Stimulated activated CD4-positive, alpha-beta T cell treated with anti-CD3 and anti-CD28 coated beads, TNF-alpha, amount 100 ng/mL, for 24 hours (primary cell): ENCODE measurements around the gene ZNG1A.
A peak's percentile ranks its signal among the peaks of the same experiment; 100 is the strongest.
"Not testable (repeated sequence)": the region's sequence is repeated elsewhere in the genome, so short reads cannot be mapped to it uniquely, and the experiment has no call there.

Experiments used
- DNase-seq, 3 experiments: peaks; one replicate each; pipeline ENCODE4 v3.0.0-alpha.2; 2020; ENCODE audit warnings: low read depth in 3 of 3

ZNG1A gene

DNA sequence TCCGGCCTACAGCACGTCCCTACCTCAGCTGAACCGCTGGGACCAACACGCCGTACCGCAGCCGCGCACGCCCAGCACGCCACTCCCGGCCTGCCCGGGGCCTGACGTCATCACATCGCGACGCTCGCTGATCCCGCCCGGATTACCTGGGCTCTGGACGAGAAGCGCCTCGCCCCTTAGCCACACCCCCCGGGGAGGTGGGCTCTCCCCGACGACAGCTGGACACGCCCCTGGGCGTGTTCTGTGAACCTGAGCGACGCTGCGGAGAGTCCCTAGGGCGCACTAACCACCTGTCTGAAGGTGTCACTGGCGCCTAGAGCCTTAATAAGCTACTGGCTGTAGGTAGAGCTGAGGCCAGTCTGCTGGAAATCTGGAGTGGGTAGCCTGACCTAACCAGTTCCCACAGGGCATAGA is at the start of gene ZNG1A:
ZNG1A (minus strand) TSS at position 87 of the 414 bp plus-strand sequence. CDS start 87 bp downstream, outside the sequence.
- DNase-seq: peak; percentile 48 to 77 (median 54)

DNA sequence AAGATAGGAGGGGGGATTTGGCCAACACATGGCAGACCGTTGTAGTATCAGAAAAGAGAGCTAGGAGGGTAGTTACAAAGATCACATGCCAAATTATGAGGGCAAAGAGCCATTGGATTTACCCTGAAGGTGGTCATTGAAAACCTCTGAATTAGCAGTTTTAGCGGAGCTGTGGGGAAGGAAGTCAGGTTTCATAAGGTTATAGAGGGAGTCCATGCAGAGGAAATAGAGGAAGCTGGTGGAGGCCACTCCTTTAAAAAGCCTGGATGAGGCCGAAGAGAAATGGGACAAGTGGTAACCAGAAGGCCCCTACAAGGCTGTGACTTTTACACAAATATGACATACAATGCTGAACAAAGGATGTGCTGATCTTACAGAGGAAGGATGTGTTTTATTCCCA is 49.0 kb upstream of the ZNG1A start:
- DNase-seq: no peak

DNA sequence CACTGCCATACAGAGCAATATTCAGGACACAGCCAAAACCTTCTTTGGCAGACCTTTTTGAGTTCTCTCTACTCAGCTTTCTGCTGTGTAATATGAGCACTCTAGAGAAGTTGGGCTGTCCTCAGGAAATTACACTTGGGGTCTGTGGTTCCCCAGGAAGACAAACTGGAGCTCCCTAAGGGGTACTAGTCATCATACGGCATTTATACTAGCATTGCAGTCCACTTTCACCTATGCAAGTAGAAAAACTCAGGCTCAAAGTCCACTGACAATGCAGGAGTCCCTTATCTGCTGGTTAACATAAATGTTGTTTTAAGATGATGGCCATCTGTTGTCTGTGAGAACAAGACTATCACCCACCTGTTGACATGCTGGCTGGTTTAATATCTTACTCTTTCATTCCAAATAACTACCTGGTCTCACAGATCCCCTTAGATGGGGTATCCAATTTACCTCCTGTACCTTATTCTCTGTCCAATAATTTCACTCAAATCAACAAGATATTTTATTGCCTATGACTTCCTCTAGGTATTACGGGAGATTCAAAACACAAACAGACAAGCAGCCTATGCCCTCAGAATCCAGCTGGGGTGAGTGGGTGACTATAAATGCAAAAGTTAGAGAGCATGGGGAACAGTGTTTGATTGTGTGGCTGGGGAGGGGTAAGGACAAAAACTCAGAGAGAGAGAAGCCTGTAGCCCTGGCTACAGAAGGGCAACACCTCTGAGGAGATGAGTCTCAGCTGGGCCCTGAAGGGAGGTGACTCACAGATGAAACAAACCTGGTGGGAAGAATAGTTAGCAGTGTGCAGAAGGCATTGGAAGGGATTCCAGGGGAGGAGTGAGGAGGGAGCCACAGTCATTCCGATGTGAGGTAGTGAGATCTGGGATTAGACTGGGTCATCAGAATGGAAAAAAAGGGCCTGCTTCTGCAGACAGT is 46.0 kb upstream of the ZNG1A start:
- DNase-seq: no peak

DNA sequence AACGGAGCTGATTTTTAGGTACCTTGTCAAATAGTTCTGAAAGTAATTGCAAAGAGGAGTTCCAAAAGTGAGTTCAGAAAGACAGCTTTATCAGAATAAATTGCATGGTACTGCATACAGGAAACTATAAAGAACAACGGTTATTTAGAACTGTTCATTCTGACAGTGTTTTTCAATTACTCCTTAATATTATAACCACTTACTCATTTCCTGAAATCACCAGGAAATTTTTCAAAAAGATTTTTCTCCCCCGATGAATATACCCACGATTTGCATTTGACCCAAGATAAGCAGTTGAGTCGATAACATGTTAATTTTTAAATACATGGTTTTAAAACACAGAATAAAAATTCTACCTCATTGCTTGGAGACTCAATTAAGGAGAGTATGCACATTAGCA is 45.2 kb upstream of the ZNG1A start:
- no peak for DNase-seq

DNA sequence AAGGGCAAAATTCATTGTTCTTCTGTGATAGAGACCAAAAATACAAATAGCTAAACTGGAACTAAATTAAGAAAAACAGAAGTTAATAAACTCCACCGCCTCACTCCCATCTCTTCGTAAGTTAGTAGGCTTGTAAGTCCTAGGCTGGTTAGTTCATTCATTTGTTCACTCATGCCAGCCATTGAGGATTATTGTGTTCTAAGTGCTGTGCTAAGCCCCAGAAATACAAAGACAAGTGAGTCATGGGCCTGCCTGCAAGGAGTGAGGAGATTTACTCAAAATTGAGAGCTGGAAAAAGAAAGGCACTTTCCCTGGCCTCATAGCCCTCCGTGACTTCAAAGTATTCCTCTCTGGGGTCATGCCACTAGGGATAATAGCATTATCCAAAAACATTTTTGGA is 44.3 kb upstream of the ZNG1A start:
- no peak for DNase-seq

DNA sequence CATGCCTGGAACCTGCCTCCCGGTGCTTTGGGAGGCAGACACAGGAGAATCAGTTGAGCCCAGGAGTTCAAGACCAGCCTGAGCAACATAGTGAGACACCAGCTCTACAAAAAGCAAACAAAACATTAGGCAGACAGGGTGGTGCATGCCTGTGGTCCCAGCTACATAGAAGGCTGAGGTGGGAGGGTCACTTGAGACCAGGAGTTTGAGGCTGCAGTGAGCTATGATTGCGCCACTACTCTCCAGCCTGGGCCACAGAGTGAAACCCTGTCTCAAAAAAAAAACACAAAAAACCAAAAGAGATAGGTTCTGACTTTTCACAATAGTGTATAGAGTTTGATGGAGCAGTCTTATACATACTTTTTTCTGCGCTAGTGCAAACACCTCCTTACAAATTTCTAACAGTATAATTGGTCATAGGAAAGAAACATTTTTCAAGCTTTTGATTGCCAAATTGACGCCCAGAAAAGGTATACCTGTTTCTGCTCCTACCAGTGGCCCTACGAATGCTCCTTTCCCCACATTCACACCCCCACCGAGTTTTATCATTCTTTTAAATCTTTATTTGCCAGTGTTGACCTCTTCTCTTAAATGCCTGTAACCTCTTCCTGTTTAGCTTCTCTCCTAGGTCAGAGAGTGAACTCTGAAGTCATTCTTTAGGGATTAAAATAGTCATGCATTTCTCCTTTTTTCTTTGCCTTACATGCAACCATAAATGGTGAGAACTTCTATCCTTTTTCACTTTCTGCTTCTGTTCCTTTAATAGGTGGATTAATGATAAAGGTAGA is 43.3 kb upstream of the ZNG1A start:
- DNase-seq: no peak

DNA sequence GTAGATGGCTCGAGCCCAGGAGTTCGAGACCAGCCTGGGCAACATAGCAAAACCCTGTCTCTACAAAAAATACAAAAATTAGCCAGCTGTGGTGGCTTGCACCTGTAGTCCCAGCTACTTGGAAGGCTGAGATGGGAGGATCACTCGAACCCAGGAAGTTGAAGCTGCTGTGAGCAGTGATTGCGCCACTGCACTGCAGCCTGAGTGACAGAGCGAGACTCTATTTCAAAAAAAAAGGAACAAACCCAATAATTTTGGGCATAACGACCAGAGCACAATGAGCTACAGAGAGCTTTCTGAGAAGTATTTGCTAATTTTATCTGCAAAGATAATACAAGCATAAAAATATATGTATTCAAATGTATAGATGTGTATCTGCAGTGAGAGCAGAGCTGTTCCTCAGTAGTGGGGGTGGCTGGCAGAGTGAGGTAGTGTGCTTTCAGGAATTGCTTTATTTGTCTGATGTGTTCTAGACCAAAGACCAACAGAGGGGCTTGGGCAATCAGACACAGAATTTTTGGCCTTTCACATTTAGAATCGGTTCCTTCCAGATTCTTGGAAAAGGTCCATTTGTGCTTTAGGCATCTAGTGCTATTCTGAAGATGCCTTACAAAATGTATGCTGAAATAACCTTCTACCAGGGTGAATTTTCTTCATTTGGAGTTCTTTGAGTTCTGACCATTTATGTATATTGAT is 41.0 kb upstream of the ZNG1A start:
- DNase-seq: no peak

DNA sequence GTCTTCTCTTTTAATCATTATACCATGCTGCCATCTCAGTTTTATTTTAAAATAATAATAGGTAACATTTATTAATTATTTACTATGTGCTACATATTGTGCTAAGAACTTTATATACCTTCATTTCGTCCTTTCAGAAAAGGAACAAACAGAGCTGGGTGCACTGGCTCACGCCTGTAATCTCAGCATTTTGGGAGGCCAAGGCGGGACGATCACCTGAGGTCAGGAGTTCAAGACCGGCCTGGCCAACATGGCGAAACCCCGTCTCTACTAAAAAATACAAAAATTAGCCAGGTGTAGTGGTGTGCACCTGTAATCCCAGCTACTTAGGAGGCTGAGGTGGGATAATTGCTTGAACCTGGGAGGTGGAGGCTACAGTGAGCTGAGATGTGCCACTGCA is 40.2 kb upstream of the ZNG1A start:
- DNase-seq: not testable (repeated sequence)

DNA sequence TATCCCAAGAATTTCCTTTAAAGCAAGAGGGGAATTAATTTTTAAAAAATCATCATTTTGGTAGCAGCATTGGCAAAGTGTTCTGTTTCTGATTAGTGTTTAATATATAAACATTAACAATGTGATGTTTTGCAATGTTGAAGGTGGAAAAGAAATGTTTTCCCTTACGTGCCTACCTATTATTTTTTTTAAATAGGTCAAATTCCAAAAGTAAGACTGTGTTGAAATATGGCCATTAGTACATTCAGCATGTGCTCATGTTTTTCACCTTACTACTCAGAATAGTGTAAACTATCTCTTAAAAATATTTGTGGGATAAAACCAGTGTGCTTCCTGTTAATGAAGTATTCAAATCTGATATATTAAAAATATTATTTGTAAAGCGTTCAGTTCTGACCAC is 39.1 kb upstream of the ZNG1A start:
- no peak for DNase-seq

DNA sequence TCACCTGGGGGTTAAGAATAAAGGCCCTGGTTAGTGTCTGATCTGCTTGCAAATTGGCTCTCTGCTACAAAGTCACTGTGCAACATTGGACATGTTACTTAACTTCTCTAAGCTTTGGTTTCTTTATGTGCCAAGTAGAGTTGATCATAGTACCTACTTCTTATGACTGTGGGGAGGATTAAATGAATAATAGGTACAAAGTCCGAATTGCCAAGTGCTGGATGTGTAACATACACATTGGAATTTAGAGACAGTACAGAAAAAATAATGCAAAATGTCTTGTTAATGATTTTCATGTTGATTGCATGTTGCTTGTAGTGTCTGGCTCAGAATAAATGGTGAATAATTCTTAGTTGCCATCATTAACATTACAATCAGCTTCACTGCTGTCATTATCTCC is 38.0 kb upstream of the ZNG1A start:
- no peak for DNase-seq

DNA sequence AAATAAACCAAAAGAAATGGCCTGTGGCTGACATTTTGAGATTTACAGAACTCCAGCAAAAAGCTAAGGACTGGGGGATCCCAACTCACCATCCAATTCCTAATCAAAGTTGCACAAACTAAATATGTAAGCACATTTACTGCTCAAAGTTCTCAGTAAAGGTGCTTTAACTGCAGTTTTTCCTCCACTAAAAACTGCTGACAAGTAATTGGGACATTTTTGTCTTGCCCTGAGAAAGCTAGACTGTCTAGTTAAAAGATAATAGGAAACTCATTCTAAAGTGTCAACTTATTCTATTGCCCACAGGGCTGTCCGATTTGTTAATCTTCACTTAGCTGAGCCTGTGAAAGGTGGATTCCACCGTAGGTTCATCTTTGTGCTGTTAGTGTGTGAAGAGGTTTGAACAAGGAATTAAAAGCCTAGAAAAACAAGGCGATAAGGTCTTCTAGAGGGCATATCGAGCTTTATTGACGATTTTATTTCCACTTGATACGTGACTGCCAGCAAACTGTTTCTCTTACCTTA is 36.8 kb upstream of the ZNG1A start:
- no peak for DNase-seq

DNA sequence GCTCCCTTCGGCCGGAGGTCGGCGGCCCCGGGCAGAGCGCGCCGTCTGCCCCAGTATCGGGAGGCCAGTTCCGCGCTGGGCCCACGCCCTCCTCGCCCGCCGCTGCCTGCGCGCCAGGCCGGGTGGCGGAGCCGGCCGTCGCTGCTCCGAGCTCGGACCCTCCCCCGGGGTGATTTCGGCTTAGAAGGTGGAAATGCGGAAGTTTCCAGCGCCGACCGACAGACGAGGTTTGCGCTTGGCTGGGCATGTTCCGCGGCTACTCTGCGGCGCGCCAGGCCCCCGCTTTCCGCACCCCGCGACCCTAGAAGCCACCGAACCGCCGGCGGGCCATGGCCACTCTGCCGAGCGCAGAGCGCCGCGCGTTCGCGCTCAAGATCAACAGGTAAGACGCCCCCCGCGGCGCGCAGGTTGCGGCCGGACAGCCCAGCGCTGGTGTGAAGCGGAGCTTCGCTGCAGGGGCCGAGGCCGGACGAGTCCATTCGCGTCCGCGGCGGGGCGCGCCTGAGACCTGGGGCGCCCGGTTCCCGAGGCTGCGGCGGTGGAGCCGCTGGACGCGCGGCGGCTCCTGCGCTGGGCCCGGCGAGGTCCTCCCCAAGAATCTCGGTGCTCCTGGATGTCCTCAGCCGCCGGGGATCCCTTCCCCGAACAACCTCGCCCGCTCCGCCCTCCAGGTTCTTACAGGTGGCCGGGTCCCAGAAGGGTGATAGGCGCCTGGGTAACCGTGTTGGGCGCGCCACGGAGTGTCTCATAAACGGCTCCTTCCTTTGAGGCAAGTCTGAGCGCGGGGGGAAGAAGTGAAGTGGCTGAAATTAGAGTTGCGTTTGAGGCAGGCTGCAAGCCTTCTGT is 36.0 kb upstream of the ZNG1A start, which contains the start of gene DOCK8:
DOCK8 (plus strand) TSS at position 218 of the 846 bp plus-strand sequence; CDS start at position 330, 112 bp downstream.
- peak; percentile 12 to 56 (median 24) for DNase-seq

DNA sequence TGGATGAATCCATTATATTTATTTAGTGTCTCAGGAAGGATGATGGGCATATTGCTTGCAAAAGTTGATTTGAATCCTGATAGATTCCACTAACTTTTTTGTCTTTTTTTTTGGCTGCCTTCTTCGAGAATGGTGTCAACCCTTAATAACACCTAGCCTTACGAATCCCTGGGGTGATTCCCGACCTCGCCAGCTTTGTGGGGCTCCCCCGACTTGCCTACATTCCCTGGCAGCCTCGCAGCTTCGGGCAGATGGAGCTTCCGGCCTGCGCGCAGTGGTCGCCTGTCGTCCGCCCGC is 35.4 kb upstream of the ZNG1A start:
- no peak for DNase-seq

DNA sequence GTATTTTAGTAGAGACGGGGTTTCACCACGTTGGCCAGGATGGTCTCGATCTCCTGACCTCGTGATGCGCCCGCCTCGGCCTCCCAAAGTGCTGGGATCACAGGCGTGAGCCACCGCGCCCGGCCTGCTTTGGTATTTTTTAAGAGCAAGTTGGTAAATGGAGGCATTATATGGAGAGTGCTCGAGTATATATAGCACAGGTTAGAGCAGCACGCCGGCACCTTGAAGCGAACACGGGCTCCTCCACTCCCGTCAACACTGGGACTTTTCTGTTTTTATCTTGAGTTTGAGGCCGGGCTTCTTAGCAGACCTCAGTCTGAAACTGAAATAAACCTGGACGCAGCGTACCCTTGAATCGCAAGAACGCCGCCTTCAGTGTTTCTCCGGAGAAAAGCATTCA is 35.0 kb upstream of the ZNG1A start:
- not testable (repeated sequence) for DNase-seq

DNA sequence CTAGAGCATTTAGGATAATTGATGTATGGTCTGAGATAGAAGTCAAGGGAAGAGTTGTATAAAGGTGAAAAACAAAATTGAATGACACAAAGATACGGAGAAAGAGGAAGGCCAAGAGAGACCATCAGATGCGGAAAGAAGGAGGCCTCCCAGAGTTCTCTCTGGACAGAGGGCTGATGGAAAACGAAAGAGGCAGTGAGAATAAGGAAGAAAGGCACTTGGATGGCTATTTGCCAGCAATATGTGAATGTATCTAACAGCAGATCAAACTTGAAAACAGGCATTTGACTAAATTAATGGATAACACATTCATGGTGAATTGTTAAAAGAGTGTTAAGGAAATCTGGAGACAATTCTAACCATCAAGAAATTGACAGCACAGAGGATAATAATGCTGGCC is 33.4 kb upstream of the ZNG1A start:
- no peak for DNase-seq

DNA sequence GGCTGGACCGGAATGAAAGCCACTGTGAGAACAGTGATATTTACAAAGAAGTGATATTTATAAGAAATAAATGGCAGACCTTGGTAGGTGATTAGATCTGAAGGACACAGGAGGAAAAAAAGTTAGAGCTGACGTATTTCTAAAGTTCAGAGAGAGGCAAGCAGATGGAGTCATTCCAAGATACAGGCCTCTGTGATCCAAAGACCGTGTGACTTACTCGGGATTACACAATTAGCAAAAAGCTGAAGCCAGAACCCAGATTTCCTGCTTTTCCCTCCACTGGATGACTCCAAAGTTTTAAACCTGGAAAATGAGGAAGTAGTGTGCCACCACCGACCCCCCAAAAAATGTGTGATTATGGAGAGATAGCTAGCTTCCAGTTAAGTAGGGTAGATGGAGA is 32.7 kb upstream of the ZNG1A start:
- no peak for DNase-seq

DNA sequence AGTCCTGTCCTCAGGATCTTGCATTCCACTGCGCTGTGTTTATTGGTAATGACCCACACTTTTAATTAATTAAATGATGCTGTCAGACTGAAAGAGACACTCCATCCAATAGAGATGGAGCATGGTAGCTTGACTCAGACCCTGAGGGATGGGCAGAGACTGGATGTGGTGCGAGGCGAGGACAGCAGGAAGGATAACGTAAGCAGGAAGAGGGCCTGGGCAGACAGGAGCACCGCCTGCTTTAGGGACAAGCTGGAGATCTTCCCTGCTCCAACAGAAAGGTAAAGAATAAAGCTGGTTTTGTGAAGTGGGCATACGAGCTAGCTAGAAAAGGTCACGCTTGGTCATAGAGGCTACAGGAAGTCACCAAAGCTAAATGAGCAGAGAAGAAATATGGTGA is 32.2 kb upstream of the ZNG1A start:
- no peak for DNase-seq

DNA sequence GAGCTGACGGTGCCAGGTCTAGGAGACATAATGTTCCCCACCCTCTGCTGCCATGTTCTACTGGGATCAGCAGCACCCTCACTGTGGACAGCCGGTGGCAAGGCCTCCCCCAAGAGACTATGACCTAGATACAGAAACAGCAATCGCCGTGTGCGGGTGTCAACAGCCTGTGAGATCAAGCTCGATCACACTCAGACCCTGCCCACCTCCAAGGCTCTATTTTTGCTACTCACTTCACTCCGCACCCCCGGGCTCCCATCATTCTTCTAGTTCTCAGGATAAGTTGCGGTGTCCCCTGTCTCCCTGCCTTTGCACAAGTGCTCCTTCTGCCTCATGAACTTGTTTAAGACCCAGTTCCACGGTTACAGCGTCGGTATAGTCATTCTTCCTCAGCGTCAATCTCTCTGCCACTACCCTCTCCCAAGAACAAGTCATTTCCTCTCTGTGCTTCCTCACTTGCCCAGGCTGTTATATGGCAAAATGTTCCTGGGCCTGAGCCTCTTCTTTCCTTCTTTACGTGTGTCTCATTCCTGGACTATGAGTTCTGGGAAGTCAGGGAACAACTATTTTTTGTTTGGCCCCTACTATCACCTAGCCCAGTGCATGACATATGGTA is 30.4 kb upstream of the ZNG1A start:
- no peak for DNase-seq

DNA sequence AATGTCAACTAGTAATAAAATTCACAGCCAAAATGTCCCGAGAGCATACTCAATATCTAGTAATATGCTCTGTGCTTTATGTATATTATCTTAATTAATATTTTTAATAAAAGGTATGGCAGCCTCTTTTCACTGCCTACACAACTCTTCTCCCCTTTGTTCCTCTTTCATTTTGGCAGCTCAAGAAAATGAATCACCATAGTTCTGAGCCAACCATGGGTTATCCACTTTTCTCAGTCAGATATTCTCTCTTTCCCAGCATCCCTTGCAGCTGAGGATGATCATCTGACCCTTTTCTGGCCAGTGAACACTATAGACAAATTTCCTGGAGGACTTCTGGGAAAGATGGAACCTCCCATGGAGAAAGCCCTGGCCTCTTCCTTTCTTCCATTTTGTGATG is 27.6 kb upstream of the ZNG1A start:
- DNase-seq: no peak

DNA sequence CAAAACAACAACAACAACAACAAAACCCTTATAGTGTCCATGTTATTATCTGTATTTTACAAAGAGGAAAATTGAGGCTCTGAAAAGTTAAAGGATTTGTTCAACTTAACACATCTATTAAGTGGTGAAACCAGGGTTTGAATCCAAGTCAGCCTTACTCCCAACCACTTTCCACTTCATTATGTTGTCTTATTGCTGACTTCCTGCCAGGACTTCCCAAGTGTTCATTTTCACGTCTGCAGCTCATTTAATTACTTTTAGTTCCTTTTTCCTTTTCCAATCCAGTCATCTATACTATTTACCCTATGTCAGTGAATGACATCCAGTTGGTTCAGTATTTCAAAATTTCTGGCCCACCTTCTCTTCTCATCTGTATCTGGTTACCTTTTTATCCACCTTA is 20.7 kb upstream of the ZNG1A start:
- not testable (repeated sequence) for DNase-seq
